Lung microvascular endothelial cell (primary cell): ENCODE measurements around the gene LRP3. TPM values are rescaled to one million over a fixed set of nuclear protein-coding genes. Genes with fewer than 3 reads are reported as not detected.
"Not testable (repeated sequence)": the region's sequence is repeated elsewhere in the genome, so short reads cannot be mapped to it uniquely, and the experiment has no call there.

Source experiments
- DNase-seq, 2 donors: peaks; one replicate each; pipeline versions ENCODE4 v3.0.0 to v3.0.0-alpha.2; 2010; ENCODE audit warnings: low read depth in 2 of 2
- total RNA-seq: library from RNA; depleted of rRNA; stranded (reverse); fragments of >200 nt; gene quantifications from 2 replicates; pipeline ENCODE4 v1.2.1, GENCODE V29; 2014

Gene LRP3
- total RNA-seq, 1 donor from 2014 or later: 3.2 TPM

DNA sequence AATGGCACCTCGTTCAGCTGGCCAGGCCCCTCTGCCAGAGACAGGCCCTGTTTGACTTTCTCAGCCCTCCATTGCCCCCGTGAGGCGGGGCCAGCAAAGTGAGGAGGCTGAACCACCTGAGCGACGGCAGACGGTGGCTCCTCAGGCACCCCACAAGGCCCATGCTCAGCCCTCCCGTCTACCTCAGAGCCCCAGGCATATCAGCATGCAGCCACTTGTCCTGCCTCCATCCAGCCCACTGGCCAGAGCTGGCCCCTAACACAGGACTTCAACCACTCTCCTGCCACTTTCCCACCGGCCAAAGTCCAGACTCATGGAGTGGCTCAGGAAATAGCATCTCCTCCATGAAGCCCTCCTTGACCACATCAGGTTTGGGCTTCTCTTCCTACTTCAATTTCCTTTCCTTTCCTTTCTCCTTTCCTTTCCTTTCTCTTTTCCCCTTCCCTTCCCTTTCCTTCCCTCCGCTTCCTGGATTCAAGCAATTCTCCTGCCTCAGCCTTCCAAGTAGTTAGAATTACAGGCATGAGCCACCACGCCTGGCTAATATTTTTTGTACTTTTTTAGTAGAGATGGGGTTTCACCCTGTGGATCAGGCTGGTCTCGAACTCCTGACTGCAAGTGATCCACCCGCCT lies 22.2 kb downstream of the LRP3 start:
- DNase-seq: no peak

DNA sequence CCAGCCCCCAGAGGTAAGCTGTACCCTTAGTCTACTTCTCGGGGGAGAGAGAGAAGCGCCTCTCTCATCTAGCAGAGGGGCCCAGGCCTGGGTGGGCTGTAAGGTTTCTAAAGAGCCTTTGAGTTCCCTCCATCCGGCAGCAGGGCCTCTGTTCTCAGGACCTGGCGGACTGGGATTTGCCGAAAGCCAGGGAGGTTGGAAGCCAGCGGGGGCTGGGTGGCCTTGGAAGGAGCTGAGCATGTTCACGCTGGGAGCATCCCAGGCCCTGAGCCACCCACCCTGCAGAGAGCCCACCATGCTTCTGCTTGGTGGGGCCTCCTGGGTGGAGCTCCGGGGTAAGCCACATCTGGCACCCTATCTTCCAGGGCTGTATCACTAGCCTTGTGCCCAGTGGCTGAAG lies 23.8 kb downstream of the LRP3 start:
- DNase-seq: no peak

DNA sequence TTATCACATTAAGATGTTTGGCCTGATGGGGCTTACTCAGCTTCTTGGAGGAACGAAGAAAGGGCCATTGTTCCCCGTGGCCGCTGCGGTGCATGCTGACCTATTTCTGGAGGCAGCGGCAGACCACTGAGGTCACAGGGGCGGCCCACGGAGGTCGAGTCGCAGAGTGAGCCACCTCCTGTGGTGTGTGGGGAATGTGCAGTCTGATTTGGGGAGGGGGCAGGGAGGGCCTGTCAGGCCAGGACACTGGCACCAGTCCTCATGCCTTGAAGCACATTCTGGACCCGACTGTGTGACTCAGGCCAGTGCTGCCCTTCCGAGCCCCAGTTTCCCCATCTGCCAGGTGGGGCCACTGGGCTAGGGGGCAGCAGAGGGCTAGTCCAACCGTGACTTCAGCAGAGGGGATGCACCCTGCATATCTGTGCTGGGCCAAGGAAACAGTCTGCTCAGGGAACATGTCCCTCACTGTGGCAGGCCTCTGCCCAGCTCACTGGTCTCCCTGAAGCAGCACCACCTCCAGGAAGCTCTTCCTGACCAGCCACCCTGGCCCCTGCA lies 25.2 kb downstream of the LRP3 start:
- no peak for DNase-seq

DNA sequence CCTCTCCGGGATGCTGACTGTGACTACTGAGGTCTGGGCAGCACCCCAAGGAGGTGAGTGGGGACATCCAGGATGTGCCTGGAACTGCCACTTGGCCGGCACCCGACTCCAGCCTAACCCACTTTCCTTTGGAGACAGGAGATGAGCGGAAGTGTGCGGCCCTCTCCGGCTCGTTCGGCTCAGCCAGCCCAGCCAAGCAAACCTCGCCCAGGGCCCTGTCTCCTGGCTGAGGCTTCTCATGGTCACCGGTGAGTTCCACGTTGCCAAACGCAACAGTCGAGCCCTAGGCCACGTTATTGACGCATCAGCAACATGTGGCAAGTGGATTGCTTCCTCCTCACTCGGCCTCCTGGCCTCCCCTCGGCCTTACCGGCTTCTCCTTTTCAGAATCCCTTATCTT lies 26.0 kb downstream of the LRP3 start:
- no peak for DNase-seq

DNA sequence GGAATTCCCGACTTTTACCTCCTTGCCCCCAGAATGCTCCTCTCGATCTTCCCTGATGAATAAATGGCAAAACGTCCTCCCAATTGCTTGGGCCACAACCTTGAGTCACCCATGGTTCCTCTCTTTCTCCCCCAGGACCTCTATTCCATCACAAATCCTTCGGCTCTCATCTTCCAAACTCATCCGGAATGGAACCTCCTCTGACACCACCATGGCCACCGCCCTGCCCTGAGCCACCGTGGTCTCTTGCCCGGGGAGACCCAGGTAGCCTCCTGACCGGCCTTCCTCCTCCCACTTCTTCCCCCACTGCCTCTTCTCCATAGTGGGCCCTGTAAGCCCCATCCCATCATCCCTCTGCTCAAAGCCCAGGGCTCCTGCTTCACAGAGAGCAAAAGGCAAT lies 26.6 kb downstream of the LRP3 start:
- no peak for DNase-seq

DNA sequence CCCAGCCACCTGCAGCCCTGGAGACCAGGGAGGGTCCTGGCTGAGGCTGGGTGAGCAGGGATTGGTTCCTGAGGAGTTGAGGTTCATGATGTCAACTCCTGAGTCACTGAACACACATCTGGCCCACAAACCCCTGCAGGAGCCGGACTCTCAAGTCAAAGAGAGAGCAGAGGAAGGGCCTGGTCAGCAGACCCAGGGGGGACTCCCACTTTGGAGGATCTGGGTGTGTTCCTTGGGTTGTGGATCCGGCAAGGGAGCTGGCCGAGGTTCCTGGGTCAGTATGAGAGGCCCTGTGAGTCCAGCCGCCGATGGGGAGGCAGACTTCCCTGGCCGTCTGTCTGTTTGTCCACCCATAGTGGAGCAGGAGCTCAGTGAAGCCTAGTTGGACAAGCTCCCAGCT lies 27.5 kb downstream of the LRP3 start:
- no peak for DNase-seq

DNA sequence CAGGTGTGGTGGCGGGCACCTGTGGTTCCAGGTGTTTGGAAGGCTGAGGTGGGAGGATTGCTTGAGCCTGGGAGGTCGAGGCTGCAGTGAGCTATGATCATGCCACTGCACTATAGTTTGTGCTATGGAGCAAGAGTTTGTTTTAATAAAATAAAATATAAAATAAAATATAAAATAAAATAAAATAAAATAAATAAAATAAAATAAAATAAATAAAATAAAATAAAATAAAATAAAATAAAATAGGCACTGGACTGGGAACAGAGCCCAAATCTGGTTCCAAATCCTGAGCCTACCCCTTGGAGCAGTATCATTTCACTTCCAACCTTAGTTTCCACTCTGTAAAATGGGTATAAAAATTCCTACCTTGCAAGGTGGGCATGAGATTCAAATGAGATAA lies 28.1 kb downstream of the LRP3 start:
- not testable (repeated sequence) for DNase-seq

DNA sequence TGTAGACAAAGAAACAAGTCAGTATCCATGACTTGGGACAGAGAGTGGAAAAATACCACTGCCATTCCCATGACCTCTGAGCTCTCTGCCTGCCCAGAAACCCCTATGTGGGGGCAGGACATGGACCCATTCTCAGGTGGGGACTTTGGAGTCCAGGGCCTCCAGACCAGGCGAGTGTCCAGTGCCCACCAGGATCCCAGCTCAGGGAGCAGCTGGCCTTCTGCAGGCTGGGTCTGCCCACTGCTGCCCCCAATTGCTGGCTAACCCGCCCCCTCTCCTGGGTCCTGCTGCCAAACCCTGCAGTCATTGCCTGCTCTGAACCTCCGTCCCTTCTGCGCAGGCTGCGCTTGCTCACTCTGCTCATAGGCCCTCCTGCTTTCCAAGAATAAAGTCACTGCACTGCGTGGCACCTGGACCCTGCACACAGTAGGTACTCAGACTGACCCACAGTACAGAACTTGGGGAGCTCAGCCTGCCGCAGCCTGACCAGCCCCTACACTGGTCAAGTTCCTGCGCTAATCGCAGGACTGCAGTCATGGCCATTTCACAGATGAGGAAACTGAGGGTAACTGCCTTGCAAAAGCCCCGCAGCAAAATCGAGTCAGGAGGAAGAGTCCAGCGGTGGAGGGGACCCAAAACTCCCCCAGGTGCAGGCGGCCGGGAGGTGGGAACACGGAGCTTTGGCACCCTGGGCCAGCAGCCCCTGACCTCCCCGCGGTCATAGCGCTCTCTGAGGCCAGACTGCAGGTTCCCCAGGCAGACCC lies 30.7 kb downstream of the LRP3 start:
- DNase-seq: no peak

DNA sequence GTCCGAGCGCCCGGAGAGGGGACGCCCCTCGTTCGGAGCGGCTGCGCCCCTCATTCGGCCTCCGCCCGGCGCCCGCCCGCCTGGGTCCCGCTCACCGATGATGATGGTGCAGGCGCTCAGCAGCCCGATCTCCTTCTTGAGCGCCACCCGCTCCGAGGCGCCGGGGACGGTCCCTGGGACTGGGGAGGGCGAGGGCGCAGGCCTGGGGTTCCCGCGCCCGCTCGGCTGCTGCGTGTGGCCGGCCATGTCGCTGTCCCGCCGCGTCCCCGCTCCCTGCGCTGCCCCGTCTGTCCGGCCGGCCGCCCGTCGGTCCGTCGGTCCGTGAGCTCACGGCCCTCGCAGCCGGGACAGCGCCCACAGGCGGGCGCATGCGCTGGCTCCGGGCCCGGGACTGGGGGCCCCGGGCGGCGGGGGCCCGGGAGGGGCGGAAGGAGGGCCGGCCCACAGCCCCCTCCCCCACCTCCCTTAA lies 31.4 kb downstream of the LRP3 start, which contains the start of gene SLC7A10:
SLC7A10 (minus strand) TSS at position 393 of the 469 bp plus-strand sequence; CDS start at position 246, 147 bp downstream.
- DNase-seq: no peak

DNA sequence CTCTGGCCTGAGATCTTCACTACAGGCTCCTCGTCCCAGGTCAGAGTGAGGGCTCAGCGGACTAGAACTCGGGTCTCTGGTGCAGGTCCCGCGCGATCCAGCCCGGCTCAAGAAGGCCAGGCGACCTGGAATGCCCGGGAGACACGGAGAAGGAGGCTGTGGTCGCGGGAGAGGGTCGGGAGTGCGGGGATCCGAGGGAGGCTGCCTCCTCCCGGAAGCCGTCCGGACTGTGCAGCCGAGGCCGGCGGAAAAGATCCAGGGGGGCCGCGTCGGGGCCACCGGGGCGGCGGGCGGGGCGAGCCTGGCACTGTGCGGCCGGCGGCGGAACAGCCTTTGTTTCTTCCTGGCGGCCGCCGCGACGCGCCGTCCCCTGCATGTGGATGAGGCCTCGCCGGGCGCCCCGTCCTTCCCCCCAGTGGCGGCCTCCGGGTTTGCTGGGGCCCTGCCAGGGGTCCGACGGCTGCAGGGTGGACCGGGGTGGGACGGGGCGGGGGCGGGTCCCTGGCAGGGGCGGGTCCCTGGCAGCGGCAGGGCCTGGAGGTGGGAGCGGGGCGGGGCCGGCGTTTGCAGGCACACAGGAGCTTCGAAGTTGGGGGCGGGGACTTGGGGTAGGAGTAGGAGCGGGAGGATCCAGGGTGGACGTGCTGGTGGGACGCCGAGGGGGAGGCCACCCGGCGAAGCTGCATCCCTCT lies 32.6 kb downstream of the LRP3 start:
- DNase-seq: peak in 1 of 2 donors; percentile 13

DNA sequence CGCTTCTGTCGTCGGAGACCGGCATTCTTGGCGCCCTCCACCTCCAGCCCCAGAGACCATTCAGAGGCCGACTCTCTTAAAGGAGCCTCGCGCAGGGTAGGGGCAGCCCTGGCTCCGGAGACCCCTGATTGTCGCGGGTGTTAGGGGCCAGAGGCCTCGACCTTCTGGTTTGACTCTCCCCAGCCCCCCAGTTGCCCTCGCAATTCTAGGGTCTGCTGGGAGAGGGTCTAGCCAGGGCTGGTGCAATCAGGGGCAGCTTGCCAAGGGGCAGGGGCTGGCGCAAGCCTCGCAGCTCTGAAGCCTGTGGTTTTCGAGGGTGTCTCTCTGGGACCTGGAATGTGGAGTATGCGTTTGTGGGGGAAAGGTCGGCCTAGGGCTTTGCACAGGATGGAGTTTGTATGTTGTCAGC lies 33.1 kb downstream of the LRP3 start:
- DNase-seq: no peak

DNA sequence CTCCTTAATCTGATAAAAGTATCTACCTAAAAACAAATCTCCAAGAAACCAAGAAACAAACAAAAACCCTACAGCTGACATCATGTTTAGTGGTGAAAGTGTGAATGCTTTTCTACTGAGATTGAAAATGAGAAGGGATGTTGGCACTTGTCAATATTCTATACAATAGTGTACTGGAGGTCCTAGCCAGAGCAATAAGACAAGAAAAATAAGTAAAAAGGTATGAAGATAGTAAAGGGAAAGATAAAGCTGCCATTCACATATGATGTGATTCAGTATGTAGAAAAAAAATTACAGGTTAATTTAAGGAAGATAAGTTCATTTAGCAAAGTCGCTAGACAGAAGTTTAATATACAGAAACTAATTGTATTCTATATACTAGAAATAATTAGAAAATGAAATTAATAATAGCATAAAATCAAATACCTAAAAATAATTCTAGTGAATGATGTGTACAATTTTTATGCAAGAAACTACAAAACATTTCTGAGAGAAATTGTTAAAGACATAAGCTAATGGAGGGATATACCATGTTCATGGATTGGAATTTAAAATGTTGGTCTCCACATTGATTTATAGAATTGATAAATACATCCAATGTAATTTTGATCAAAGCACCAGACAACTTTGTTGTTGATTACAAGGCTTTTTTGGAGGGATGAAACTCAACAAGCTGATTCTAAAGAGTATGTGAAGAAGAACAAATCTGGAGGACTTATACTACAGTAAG lies 33.9 kb downstream of the LRP3 start:
- DNase-seq: no peak

DNA sequence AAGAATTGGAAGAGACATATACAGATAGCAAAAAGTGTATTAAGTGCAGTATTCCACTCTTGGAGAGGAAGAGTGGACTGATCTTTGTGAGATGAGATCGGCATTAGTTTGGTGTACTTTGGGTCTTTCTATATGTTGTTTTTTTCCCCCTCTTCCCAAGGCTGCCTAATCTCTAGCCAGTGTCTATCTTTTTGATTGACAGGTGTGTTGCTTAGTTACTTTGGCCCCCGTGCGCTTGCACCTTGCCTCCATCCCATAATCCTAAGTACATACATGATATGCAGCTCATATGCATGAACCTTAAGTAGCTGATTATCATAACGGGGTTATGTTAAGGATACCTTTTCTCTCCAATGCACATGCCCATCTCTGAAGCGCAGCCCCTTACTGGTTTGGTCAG lies 35.8 kb downstream of the LRP3 start:
- no peak for DNase-seq

DNA sequence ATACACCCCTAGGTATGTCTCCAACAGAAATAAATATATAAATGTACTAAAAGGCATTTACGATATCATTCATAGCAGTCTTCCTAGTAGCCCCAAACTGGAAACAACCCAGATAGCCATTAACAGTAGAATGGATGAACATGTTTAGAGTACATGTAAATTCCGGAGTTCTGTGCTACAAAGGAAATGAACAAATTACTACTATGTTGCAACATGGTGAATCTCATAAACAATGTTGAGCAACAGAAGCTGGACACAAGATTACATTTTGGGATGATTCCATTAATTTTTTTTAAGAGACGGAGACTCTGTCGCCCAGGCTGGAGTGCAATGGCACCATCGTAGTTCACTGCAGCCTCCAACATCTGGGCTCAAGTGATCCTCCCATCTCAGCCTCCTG lies 37.4 kb downstream of the LRP3 start:
- no peak for DNase-seq

DNA sequence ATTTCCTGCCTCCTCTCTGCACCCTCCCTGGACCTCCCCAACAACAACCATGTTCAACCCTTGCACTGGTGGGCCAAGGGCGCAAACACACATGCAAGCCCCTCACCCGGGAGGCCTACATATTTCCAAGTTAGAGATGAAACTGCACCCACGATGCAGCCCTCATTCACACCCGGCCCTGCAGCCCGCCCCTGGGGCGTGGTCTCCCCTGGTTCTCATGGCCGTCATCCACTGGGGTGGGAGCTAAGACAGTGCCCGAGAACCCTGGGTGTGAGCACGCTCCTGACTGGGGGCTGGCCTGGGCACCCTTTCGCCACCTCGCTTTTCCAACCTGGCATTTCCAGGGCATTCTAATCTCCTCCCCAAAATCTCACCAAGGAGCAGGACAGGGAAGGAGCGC lies 38.5 kb downstream of the LRP3 start:
- DNase-seq: no peak

DNA sequence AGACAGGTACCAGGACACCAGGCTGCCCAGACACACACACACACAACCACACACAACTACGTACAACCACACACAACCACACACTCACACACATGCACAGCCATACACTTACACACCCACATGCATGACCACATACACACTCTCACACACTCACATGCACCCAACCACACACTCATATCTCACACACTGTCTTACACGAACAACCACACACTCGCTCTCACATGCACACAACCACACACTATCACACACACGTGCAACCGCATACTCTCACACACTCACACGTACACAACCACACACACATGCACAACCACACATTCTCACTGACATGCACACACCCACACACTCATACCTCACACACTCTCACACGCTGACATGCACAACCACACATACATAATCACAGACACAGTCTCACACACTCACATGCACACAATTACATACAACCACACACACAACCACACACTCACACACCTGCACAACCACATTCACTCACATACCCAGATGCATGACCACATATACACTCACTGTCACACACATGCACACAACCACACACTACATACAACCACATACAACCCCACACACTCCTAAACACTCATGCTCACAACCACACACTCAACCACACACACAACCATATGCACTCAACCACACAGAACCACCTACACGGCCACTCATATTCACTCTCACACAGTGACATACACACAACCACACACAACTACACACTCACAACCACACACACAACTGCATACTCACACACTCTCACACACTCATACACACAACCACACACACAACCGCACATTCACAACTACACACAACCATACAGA lies 39.1 kb downstream of the LRP3 start:
- no peak for DNase-seq

DNA sequence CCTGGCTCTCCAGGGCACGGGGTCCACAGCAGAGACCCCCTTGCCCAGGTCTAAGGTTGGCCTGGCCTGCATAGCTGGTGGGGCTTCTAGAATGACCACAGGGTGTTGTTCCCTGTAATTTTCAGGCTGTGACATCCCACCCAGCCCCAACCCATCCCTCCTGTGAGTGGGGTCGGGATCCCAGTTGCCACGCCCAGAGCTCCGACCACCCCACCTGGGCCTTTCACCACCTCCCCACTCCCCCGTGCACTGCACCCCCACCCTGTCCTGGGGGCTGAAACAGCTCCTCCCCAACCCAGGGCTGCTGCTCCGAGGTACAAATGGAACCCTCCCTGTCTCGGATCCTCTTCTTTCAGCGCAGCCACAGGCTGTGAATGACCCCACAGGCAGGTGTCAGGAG lies 40.0 kb downstream of the LRP3 start:
- no peak for DNase-seq

DNA sequence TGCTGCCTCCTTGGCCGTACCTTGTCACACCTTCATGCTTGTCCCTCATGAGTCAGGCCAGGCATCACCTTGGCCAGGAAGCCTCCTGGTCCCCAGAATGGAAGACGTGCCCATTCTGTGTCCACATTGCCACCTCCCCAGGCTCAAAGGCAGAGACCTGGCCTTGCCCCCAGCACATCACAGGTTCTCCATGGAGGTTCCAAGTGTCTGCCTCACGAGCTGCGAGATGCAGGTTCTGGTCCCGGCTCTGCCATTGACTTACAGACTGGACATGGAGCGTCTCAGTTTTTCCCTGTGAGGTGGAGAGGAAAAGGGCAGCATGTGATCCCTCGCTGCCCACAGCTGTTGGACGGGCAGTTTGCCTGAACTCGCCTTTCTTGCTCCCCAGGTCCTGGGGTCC lies 40.6 kb downstream of the LRP3 start:
- DNase-seq: no peak

DNA sequence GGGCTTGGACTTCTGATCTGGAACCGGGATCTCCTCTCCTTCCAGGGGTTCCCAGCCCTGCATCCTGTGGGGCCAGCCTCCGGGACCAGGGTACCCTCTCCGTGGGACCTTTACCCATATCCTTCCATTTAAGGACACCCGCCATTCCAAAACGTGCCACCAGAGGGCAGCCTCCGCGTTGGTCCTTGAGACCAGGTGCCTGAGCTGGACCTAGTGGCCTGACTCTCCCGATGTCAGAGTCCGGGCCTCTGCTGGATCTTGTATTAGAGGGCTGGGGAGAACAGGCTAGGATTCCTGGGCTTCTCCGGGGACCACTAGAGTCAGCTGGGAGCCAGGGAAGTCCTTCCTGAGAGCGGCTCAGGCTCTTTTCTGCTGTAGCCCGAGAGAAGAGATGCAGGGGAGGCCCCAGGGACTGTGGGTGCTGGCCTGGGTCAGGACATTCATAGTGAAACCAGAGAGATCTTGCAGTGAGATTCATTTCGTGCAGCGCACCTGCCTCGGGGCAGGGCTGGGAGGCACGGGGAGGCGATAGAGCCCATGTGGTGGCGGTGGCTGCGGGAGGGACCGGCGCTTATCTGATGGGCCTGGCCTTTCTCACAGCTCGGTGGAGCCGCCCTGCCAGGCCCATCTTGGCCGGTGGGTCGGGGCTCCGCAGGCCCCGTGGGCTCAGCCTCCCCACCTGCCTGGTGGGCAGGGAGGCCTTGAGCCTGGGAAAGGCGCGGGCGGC lies 41.3 kb downstream of the LRP3 start:
- DNase-seq: peak; percentile 67 to 81

DNA sequence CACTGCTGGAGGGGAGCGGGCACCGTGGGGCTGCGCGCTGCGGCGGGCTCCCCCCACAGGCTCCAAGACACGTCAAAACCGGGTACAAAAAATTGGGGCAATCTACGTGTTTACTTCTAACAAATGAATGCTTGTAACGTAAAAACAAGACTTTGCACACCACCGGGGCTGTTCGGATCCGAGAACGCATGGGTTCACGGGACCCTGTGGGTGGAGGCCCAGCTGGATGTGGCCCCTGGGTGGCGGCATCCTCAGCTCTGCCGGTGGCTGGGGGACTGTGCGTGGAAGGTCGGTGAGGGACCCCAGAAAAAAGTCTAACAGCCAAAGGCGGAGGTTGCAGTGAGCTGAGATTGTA lies 41.8 kb downstream of the LRP3 start:
- no peak for DNase-seq
